ENCODE data around the gene JUND.
A peak's percentile ranks its signal among the peaks of the same experiment; 100 is the strongest.

JUND gene

GRCh38 chr19:18289471-18290301 is 8.3 kb upstream of the JUND start:
- TF ChIP-seq, protein P1, sequence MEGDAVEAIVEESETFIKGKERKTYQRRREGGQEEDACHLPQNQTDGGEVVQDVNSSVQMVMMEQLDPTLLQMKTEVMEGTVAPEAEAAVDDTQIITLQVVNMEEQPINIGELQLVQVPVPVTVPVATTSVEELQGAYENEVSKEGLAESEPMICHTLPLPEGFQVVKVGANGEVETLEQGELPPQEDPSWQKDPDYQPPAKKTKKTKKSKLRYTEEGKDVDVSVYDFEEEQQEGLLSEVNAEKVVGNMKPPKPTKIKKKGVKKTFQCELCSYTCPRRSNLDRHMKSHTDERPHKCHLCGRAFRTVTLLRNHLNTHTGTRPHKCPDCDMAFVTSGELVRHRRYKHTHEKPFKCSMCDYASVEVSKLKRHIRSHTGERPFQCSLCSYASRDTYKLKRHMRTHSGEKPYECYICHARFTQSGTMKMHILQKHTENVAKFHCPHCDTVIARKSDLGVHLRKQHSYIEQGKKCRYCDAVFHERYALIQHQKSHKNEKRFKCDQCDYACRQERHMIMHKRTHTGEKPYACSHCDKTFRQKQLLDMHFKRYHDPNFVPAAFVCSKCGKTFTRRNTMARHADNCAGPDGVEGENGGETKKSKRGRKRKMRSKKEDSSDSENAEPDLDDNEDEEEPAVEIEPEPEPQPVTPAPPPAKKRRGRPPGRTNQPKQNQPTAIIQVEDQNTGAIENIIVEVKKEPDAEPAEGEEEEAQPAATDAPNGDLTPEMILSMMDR (IDR thresholded peaks at IDR 0.05; ENCODE audit: extremely low read depth, missing control alignments): no peak
- no peak for DNase-seq (ENCODE audit: low spot score)

DNA sequence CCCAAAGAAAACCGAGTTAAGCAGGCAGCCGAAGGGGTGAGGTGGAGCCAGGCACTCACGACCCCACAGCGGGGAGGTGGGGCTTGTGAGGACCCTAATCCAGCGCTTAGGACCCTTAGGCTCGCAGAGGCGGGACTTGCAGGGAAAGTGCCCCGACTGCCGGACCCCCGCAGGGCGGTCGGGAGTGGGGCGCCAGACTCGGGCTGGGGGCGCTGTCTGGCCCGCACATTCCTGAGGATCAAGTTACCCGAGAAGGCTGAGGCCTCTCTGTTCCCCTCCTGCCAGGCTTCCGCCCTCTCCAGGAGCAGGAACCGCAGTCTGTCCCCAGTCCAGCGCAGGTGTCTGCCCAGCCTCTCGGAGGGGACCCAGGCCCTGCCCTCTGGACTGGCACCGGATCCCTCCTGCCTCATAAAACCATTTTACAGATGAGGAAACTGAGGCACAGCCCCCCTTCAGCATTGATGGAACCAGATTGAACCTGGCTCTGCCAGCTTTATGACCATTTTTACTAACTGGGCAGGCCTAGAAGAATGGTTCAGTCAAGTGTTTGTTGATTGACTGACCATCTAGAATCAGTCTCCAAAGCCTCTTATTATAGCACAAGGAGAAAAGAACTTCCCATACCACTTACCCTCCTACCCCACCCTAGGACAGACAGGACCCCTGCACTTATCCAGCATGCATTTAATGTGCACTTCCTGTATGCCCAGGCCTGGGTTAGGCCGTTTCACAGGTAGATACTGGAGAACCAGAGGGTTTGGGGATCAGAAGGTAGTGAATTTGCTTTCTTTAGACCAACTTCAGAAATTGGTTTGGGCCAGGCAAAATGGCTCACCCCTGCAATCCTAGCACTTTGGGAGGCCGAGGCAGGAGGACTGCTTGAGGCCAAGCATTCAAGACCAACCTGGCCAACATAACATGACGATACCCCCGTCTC is 6.7 kb upstream of the JUND start:
- TF ChIP-seq, protein P1 (IDR thresholded peaks at IDR 0.05; ENCODE audit: extremely low read depth, missing control alignments): no peak

GRCh38 chr19:18286973-18287635 is 5.7 kb upstream of the JUND start:
- DNase-seq (ENCODE audit: low spot score): no peak
- TF ChIP-seq, protein P1 (IDR thresholded peaks at IDR 0.05; ENCODE audit: extremely low read depth, missing control alignments): no peak

More for the DNA sequence above, 6.7 kb upstream of the JUND start:
- no peak for DNase-seq (ENCODE audit: low spot score)

- peak; percentile 61 for DNase-seq (ENCODE audit: low spot score)
- TF ChIP-seq, protein P1 (IDR thresholded peaks at IDR 0.05; ENCODE audit: extremely low read depth, missing control alignments): no peak
Measured at GRCh38 chr19:18284712-18285360, 3.4 kb upstream of the JUND start.

GRCh38 chr19:18283338-18283737 is 1.9 kb upstream of the JUND start:
- DNase-seq (ENCODE audit: low spot score): no peak
- TF ChIP-seq, protein P1 (IDR thresholded peaks at IDR 0.05; ENCODE audit: extremely low read depth, missing control alignments): no peak

DNA sequence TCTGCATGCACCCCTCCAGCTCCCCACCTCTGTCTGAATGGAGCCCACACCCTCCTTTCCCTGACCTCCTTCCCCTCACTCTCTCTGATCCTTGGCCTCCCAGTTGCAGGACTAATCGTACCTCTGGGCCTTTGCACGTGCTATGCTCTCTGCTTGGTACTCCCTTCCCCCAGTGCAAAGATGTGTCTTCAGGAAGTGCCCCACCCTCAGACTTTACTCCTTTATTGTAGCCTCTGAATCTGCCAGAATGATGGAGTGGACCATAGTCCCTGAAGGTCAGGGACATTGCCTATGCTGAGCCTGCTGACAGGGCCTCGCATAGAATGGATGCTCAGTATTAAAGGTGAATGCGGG is 1.3 kb upstream of the JUND start:
- no peak for DNase-seq (ENCODE audit: low spot score)
- TF ChIP-seq, protein P1 (IDR thresholded peaks at IDR 0.05; ENCODE audit: extremely low read depth, missing control alignments): no peak
